ENCODE measurements around the gene THBS3. TPM values are rescaled to one million over a fixed set of nuclear protein-coding genes. Genes with fewer than 3 reads are reported as not detected.

THBS3 gene
- total and polyA plus RNA-seq, 2 of the 4 experiments (the other 2 are of a cell fraction): 15.1 to 30.4 TPM

- Histone ChIP-seq H3K4me1 (ENCODE audit: control insufficient read depth, insufficient read depth, low read length) (peaks cover 19% of the 10 kb centered on the region), H2AFZ (replicated peaks; ENCODE audit: low read length, poor library complexity) (peak overlapping the region; percentile 85), H4K5ac (ENCODE audit: low read depth, low read length) (peak overlapping the region; percentile 2; the same call in 1 of the 2 replicates), H4K8ac (ENCODE audit: low read depth in 2 of 2, low read length in 2 of 2) (peak overlapping the region; percentile 70 to 91), H3K9me1 (ENCODE audit: insufficient read depth, low read length) (peaks cover 17% of the 10 kb centered on the region), H3K23ac (ENCODE audit: low read depth, low read length) (peak overlapping the region; percentile 96), H2BK5ac (ENCODE audit: low read depth, low read length, poor library complexity, severe bottlenecking) (peak overlapping the region; percentile 81), H4K91ac (ENCODE audit: insufficient read depth, low read depth, low read length) (peak overlapping the region; percentile 85), H2AK5ac (ENCODE audit: low read depth, low read length) (peak overlapping the region; percentile 68), H3K27me3 (ENCODE audit: control insufficient read depth, insufficient read depth, low read length) (no peaks in the 10 kb centered on the region), H3K27ac (ENCODE audit: insufficient read depth, low read length) (peak overlapping the region; percentile 76), H3K36me3 (ENCODE audit: control insufficient read depth, insufficient read depth, low read length) (no peaks in the 10 kb centered on the region; the same call in 1 of the 2 replicates), H3K9ac (ENCODE audit: low read depth, low read length) (peak overlapping the region; percentile 88), H3K79me1 (ENCODE audit: low read depth in 1 of 2, low read length in 2 of 2) (peaks cover 18 to 40% of the 10 kb centered on the region in 2 experiments), H3K9me3 (ENCODE audit: control insufficient read depth, insufficient read depth, low read length) (no peaks in the 10 kb centered on the region), H3K4me3 (ENCODE audit: insufficient read depth, low read depth, low read length) (peak overlapping the region; percentile 49), H3K14ac (replicated peaks; ENCODE audit: low read depth, low read length) (peak overlapping the region; percentile 92), H2BK15ac (ENCODE audit: low read depth, low read length) (peak overlapping the region; percentile 33; the same call in 1 of the 3 replicates), H3K4ac (ENCODE audit: low read depth, low read length) (peak overlapping the region; percentile 93), H2AK9ac (replicated peaks; ENCODE audit: low read depth, low read length, poor library complexity) (peak overlapping the region; percentile 97), H3K4me2 (ENCODE audit: low read depth, low read length) (peak overlapping the region; percentile 82), H3K18ac (ENCODE audit: low read depth, low read length) (peak overlapping the region; percentile 3; the same call in 1 of the 2 replicates), H4K20me1 (ENCODE audit: insufficient read depth, low read length) (peaks cover 3% of the 10 kb centered on the region; the same call in 1 of the 2 replicates), H3K56ac (ENCODE audit: extremely low read depth, insufficient read depth, low read length) (peak overlapping the region; percentile 89), H2BK120ac (ENCODE audit: low read depth, low read length) (peak overlapping the region; percentile 45), H2BK20ac (ENCODE audit: low read depth, low read length) (no peak overlapping the region)
- intact Hi-C loops (cut with micrococcal nuclease): loop anchor here (1.0 kb wide), 2 partner anchors 20 to 51 kb away; partner anchors contain the start of gene THBS3
- ChIA-PET POLR2A (ENCODE audit: unreplicated experiment) (no interaction called here), CTCF (interaction anchor here (1.3 to 4.8 kb wide), 3 partner anchors 20 to 33 kb away, joined by 4 to 18 read pairs (median 5); no protein-coding TSS in a partner anchor)
- no TSS peak for BruUV-seq (replicated peaks)
- dilution Hi-C loops (cut with HindIII; ENCODE audit: low sequenced_read_pairs, unreplicated experiment): no loop called here
- ATAC-seq (ENCODE audit: low read depth) (peak; percentile 41), DNase-seq (peak; percentile 38)
- in situ Hi-C loops (cut with MboI; ENCODE audit: low sequenced_read_pairs): no loop called here
- TF ChIP-seq FOS (IDR thresholded peaks at IDR 0.05; ENCODE audit: low read depth, low read length): no peak
- TF ChIP-seq MXI1 (IDR thresholded peaks at IDR 0.05; ENCODE audit: borderline replicate concordance, low read depth, low read length): no peak; the same call in 1 of the 2 replicates
- TF ChIP-seq SMC3 (IDR thresholded peaks at IDR 0.05; ENCODE audit: low read depth, low read length): no peak
- TF ChIP-seq RAD21 (IDR thresholded peaks at IDR 0.05; ENCODE audit: low read length): no peak
- no peak for TF ChIP-seq POLR2A (IDR thresholded peaks at IDR 0.05; ENCODE audit: low read depth, low read length)
- peak; percentile 24; the same call in 1 of the 2 replicates for TF ChIP-seq USF2 (IDR thresholded peaks at IDR 0.05; ENCODE audit: low read depth, low read length)
- TF ChIP-seq CHD1 (IDR thresholded peaks at IDR 0.05; ENCODE audit: low read depth, low read length): 0 out of 2 replicates have a peak, but pooled peaks have one; percentile 49
- no peak for TF ChIP-seq RFX5 (IDR thresholded peaks at IDR 0.05; ENCODE audit: low read depth, low read length)
- no peak for TF ChIP-seq MAFK (IDR thresholded peaks at IDR 0.05; ENCODE audit: low read depth, low read length)
- TF ChIP-seq CTCF (conservative IDR thresholded peaks at IDR 0.05; ENCODE audit: low read depth, low read length): no peak
- no peak for TF ChIP-seq ELK1 (IDR thresholded peaks at IDR 0.05; ENCODE audit: borderline replicate concordance, low read depth, low read length)
- no peak for TF ChIP-seq MAZ (IDR thresholded peaks at IDR 0.05; ENCODE audit: borderline replicate concordance, low read depth, low read length)
- TF ChIP-seq CEBPB (IDR thresholded peaks at IDR 0.05; ENCODE audit: low read depth, low read length): no peak
- TF ChIP-seq BHLHE40 (IDR thresholded peaks at IDR 0.05; ENCODE audit: low read depth, low read length): no peak
- no peak for TF ChIP-seq NFE2L2 (IDR thresholded peaks at IDR 0.05; ENCODE audit: low read depth, low read length)
- no peak for TF ChIP-seq RCOR1 (IDR thresholded peaks at IDR 0.05; ENCODE audit: insufficient replicate concordance, low read length)
- 0% methylated on average over 9 of the region's 19 CpGs; no CpG with 5 or more reads in 1 of the 2 experiments for WGBS, 2 experiments (ENCODE audit: extremely low coverage in 2 of 2, insufficient read length in 1 of 2)
Measured at GRCh38 chr1:155226910-155227260, 19.2 kb upstream of the THBS3 start.
